DND-41 (cell line): ENCODE measurements around the gene PPP6R2.
A peak's percentile ranks its signal among the peaks of the same experiment; 100 is the strongest.

ENCODE experiments used
- EZH2 ChIP-seq: IDR thresholded peaks from 3 replicates; pipeline ENCODE4 v1.6.1; 2012; ENCODE audit warnings: borderline replicate concordance, low read depth, mild to moderate bottlenecking, moderate library complexity, low read length, inconsistent platforms; ENCODE audit not compliant: severe bottlenecking
- TF ChIP-seq, protein P1 (sequence below): IDR thresholded peaks from 2 replicates; pipeline ENCODE4 v1.5.1; 2012; ENCODE audit warnings: borderline replicate concordance, low read length, moderate library complexity, mild to moderate bottlenecking; ENCODE audit not compliant: poor library complexity, severe bottlenecking; ENCODE audit errors: extremely low read depth

DNA sequence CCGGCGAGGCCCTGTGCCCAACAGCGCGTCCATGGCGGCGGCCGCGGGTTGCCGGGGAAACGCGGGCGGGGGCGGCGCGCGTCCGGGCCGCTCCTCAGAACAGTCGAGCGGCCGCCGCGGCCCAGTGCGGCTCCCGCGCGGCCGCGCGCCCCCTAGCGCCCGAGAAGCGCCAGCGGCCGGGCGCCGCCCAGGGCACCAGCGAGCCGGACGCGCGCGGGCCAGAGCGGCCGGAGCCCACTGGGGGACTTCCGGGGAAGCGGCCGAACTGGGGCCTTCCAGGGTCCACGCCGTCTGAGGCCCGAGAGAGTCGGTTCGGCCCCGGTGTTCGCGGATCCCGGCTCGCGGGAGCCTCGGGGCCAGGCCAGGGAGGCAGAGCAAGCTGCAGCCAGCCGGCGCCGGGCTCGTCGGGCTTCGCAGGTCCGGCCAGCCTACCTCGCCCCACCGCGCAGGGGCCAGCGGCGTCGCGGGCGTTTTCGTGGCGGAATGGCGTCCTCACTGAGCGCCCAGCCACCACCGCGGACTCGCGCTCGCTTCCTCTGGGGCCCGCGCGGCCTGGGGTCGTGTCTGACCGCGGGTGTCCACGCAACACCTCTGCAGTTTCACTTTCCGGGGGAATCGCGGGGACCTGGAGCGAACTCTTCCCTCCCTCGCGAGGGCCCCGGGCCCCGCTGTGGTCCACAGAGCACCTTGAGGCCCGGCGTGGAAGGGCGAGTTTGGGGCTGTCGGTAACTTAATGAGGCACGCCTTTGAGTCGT lies 16.0 kb upstream of the PPP6R2 start, which contains the start of gene DENND6B:
- TF ChIP-seq, protein P1, sequence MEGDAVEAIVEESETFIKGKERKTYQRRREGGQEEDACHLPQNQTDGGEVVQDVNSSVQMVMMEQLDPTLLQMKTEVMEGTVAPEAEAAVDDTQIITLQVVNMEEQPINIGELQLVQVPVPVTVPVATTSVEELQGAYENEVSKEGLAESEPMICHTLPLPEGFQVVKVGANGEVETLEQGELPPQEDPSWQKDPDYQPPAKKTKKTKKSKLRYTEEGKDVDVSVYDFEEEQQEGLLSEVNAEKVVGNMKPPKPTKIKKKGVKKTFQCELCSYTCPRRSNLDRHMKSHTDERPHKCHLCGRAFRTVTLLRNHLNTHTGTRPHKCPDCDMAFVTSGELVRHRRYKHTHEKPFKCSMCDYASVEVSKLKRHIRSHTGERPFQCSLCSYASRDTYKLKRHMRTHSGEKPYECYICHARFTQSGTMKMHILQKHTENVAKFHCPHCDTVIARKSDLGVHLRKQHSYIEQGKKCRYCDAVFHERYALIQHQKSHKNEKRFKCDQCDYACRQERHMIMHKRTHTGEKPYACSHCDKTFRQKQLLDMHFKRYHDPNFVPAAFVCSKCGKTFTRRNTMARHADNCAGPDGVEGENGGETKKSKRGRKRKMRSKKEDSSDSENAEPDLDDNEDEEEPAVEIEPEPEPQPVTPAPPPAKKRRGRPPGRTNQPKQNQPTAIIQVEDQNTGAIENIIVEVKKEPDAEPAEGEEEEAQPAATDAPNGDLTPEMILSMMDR: peak; percentile 71
- no peak for TF ChIP-seq EZH2
